Loucy (cell line): ENCODE data around the gene DNAI7.

ENCODE experiments used
- H2AFZ ChIP-seq: fragments of 200-600 bp; sonication (generic); 2 replicates; pipeline ENCODE4 v1.6.0; 2016; ENCODE audit warnings: antibody characterized with exemption, mild to moderate bottlenecking, low read length, moderate library complexity
- H3F3A ChIP-seq: fragments of 200-600 bp; 2 replicates; pipeline ENCODE4 v1.6.0; 2016; ENCODE audit warnings: antibody characterized with exemption, low read depth, mild to moderate bottlenecking
- H3K27me3 ChIP-seq: fragments of 200-600 bp; sonication (generic); 2 replicates; pipeline ENCODE4 v1.6.1; 2014; ENCODE audit warnings: low read length, mild to moderate bottlenecking; ENCODE audit not compliant: insufficient read depth, poor library complexity, severe bottlenecking
- H3K36me3 ChIP-seq: fragments of 200-600 bp; sonication (generic); 2 replicates; pipeline ENCODE4 v1.6.1; 2016; ENCODE audit warnings: low read length; ENCODE audit not compliant: insufficient read depth
- H3K4me1 ChIP-seq: fragments of 200-600 bp; sonication (generic); 2 replicates; pipeline ENCODE4 v1.5.1; 2014; ENCODE audit warnings: low read length, mild to moderate bottlenecking; ENCODE audit not compliant: insufficient read depth, poor library complexity, severe bottlenecking
- H3K4me2 ChIP-seq: fragments of 200-600 bp; sonication (generic); 2 replicates; pipeline ENCODE4 v1.6.0; 2014; ENCODE audit warnings: antibody characterized with exemption, low read length, low read depth, mild to moderate bottlenecking; ENCODE audit not compliant: poor library complexity, severe bottlenecking
- H3K4me3 ChIP-seq: fragments of 200-600 bp; sonication (generic); 2 replicates; pipeline ENCODE4 v1.5.1; 2014; ENCODE audit warnings: low read length, mild to moderate bottlenecking, mixed read lengths; ENCODE audit not compliant: poor library complexity, severe bottlenecking
- H3K79me2 ChIP-seq: fragments of 200-600 bp; sonication (generic); 2 replicates; pipeline ENCODE4 v1.6.1; 2014; ENCODE audit warnings: low read length; ENCODE audit not compliant: insufficient read depth
- H3K9ac ChIP-seq: fragments of 200-600 bp; sonication (generic); 2 replicates; pipeline ENCODE4 v1.6.0; 2014; ENCODE audit warnings: mild to moderate bottlenecking, low read depth, low read length, moderate library complexity; ENCODE audit not compliant: poor library complexity, severe bottlenecking
- H3K9me2 ChIP-seq: fragments of 200-600 bp; sonication (generic); replicated peaks from 2 replicates; pipeline ENCODE4 v1.6.1; 2016; ENCODE audit warnings: low read depth, low read length, mixed read lengths
- H3K9me3 ChIP-seq: fragments of 200-600 bp; sonication (generic); 2 replicates; pipeline ENCODE4 v1.6.1; 2014; ENCODE audit warnings: mild to moderate bottlenecking, antibody characterized with exemption, low read length, low read depth; ENCODE audit not compliant: insufficient read depth
- H4K20me1 ChIP-seq: fragments of 200-600 bp; sonication (generic); 2 replicates; pipeline ENCODE4 v1.6.0; 2014; ENCODE audit warnings: antibody characterized with exemption, low read length, mild to moderate bottlenecking; ENCODE audit not compliant: insufficient read depth, poor library complexity, severe bottlenecking
- EZH2phosphoT487 ChIP-seq: fragments of 200-600 bp; IDR thresholded peaks from 2 replicates; pipeline ENCODE4 v1.6.1; 2018; ENCODE audit warnings: antibody characterized with exemption, mild to moderate bottlenecking, moderate library complexity, borderline replicate concordance
- TF ChIP-seq, protein P1 (sequence below): fragments of 200-600 bp; sonication (generic); conservative IDR thresholded peaks from 2 replicates; pipeline ENCODE4 v1.5.1; 2014; ENCODE audit warnings: mild to moderate bottlenecking, antibody characterized with exemption, low read length

The DNAI7 gene

DNA sequence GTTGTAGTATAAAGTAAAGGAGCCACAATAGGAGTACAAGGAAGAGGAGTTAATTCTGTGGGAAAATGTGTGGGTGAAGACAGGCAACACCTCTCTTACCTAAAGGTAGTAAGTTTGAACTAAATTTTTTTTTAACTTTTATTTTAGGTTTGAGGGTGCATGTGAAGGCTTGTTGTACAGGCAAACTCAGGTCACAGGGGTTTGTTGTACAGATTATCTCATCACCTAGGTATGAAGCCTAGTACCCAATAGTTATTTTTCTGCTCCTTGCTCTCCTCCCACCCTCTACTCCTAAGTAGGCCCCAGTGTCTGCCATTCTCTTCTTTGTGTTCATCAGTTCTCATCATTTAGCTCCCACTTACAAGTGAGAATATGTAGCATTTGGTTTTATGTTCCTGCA is 70.5 kb downstream of the DNAI7 start:
- no peak overlapping the region for H3K9ac ChIP-seq
- TF ChIP-seq, protein P1, sequence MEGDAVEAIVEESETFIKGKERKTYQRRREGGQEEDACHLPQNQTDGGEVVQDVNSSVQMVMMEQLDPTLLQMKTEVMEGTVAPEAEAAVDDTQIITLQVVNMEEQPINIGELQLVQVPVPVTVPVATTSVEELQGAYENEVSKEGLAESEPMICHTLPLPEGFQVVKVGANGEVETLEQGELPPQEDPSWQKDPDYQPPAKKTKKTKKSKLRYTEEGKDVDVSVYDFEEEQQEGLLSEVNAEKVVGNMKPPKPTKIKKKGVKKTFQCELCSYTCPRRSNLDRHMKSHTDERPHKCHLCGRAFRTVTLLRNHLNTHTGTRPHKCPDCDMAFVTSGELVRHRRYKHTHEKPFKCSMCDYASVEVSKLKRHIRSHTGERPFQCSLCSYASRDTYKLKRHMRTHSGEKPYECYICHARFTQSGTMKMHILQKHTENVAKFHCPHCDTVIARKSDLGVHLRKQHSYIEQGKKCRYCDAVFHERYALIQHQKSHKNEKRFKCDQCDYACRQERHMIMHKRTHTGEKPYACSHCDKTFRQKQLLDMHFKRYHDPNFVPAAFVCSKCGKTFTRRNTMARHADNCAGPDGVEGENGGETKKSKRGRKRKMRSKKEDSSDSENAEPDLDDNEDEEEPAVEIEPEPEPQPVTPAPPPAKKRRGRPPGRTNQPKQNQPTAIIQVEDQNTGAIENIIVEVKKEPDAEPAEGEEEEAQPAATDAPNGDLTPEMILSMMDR, result no peak
- no peak for TF ChIP-seq EZH2phosphoT487
- peaks cover 15% of the 10 kb centered on the region for H3K4me1 ChIP-seq
- no peak overlapping the region for H3K4me3 ChIP-seq
- H4K20me1 ChIP-seq, result no peaks in the 10 kb centered on the region
- no peaks in the 10 kb centered on the region for H3K36me3 ChIP-seq
- H3K9me2 ChIP-seq, result no peaks in the 10 kb centered on the region
- H3K79me2 ChIP-seq, result no peaks in the 10 kb centered on the region
- no peaks in the 10 kb centered on the region for H3K27me3 ChIP-seq
- H2AFZ ChIP-seq, result no peak overlapping the region
- no peaks in the 10 kb centered on the region for H3F3A ChIP-seq
- no peaks in the 10 kb centered on the region for H3K9me3 ChIP-seq
- no peak overlapping the region for H3K4me2 ChIP-seq

DNA sequence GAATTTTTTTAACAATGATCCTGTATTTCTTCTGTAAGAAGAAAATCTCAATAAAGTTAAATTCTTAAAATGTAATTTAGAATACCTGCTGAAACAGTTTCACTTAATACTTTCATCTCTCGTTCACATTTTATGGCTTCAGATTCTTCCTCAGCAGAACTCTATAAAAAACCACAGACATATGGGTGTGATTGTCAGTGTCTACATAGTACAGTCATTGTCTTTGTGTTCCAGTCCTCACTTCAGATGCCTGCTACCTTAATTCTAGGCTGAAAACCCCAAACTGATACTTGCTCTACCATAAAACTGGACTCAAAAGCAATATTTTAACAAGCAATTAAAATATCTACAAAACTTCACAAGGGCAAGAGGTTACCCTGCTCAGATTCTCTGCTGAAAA is 71.8 kb downstream of the DNAI7 start:
- Histone ChIP-seq H4K20me1 (no peaks in the 10 kb centered on the region), H3K9me3 (no peaks in the 10 kb centered on the region), H3K79me2 (no peaks in the 10 kb centered on the region), H3K27me3 (no peaks in the 10 kb centered on the region), H3K4me1 (peaks cover 18% of the 10 kb centered on the region), H2AFZ (no peak overlapping the region), H3K9me2 (no peaks in the 10 kb centered on the region), H3K36me3 (no peaks in the 10 kb centered on the region), H3K4me2 (peak overlapping the region; percentile 31), H3K4me3 (no peak overlapping the region), H3F3A (no peaks in the 10 kb centered on the region), H3K9ac (no peak overlapping the region)
- TF ChIP-seq EZH2phosphoT487, result no peak

DNA sequence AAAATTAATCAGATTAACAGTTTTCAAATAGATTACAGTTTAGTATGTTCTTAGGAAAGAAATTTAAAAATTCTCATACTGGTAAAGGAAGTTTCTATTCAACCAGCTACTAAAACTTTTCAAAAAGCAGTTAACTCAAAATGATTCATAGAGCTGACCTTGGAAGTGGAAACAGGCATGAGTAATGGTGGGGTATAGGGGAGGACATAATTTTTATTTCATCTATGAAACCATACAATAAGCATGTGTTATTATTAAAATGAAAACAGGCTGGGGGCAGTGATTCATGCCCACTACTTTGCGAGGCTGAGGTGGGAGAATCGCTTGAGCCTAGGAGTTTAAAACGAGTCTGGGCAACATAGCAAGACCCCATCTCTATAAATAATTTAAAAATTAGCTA is 73.0 kb downstream of the DNAI7 start:
- Histone ChIP-seq H3K79me2 (no peaks in the 10 kb centered on the region), H3K4me2 (no peak overlapping the region), H3K9me3 (no peaks in the 10 kb centered on the region), H3K27me3 (no peaks in the 10 kb centered on the region), H3K9me2 (no peaks in the 10 kb centered on the region), H2AFZ (no peak overlapping the region), H3K9ac (no peak overlapping the region), H3K4me3 (no peak overlapping the region), H3K4me1 (peaks cover 18% of the 10 kb centered on the region), H4K20me1 (no peaks in the 10 kb centered on the region), H3K36me3 (no peaks in the 10 kb centered on the region), H3F3A (no peaks in the 10 kb centered on the region)
- TF ChIP-seq, protein P1, result no peak
- TF ChIP-seq EZH2phosphoT487, result no peak

- Histone ChIP-seq H3K4me1 (peaks cover 18% of the 10 kb centered on the region), H3K79me2 (no peaks in the 10 kb centered on the region), H2AFZ (no peak overlapping the region)
These were observed 73.8 kb downstream of the DNAI7 start for GRCh38 chr12:25121110-25121509.

More at GRCh38 chr12:25121110-25121509, 73.8 kb downstream of the DNAI7 start:
- TF ChIP-seq EZH2phosphoT487, result no peak
- TF ChIP-seq, protein P1, result no peak
- Histone ChIP-seq H3F3A (no peaks in the 10 kb centered on the region), H3K9me2 (no peaks in the 10 kb centered on the region), H3K36me3 (no peaks in the 10 kb centered on the region), H4K20me1 (no peaks in the 10 kb centered on the region), H3K4me3 (no peak overlapping the region), H3K9me3 (no peaks in the 10 kb centered on the region), H3K4me2 (no peak overlapping the region), H3K9ac (no peak overlapping the region), H3K27me3 (no peaks in the 10 kb centered on the region)
